K562 (cell line): Measurements from ENCODE around the gene CPTP. TPM values are rescaled to one million over a fixed set of nuclear protein-coding genes. Genes with fewer than 3 reads are reported as not detected.

ENCODE experiments used
- IRF2 ChIP-seq: sonication (generic); formaldehyde crosslinking; IDR thresholded peaks from 2 replicates; pipeline ENCODE4 v1.8.1; 2022; ENCODE audit warnings: mild to moderate bottlenecking, missing genetic modification reagents
- JUND ChIP-seq, 2 experiments: IDR thresholded peaks; 2 replicates in 1 of 2; 3 replicates in 1 of 2; pipeline ENCODE4 v1.6.1; 2011; ENCODE audit warnings: borderline replicate concordance in 2 of 2, low read depth in 2 of 2, low read length in 2 of 2, improper control_type of control experiment in 1 of 2, missing biosample characterization in 1 of 2, missing genetic modification characterization in 1 of 2, missing genetic modification reagents in 1 of 2
- KDM1A ChIP-seq, 2 experiments: fragments of 450-650 bp; IDR thresholded peaks; 2 replicates each; pipeline ENCODE4 v1.6.1; 2016; ENCODE audit warnings: mild to moderate bottlenecking in 2 of 2
- KLF6 ChIP-seq: fragments of 250-450 bp; sonication (Bioruptor Pico); IDR thresholded peaks from 2 replicates; pipeline ENCODE4 v1.4.0; 2020; ENCODE audit warnings: mild to moderate bottlenecking, moderate library complexity, borderline replicate concordance
- MTA3 ChIP-seq: fragments of 450-650 bp; formaldehyde crosslinking; IDR thresholded peaks from 2 replicates; pipeline ENCODE4 v1.6.1; 2017; ENCODE audit warnings: mild to moderate bottlenecking, borderline replicate concordance
- MTF1 ChIP-seq: fragments of 250-450 bp; sonication (Bioruptor Pico); IDR thresholded peaks from 2 replicates; pipeline ENCODE4 v1.9.0; 2021; ENCODE audit warnings: moderate library complexity, mild to moderate bottlenecking, inconsistent platforms, borderline replicate concordance
- POLR2A ChIP-seq: fragments of 450-650 bp; conservative IDR thresholded peaks from 2 replicates; pipeline ENCODE4 v1.6.1; 2016
- POLR2AphosphoS2 ChIP-seq: IDR thresholded peaks from 2 replicates; pipeline ENCODE4 v1.6.1; 2012; ENCODE audit warnings: low read length, improper control_type of control experiment
- POLR2AphosphoS5 ChIP-seq: IDR thresholded peaks from 2 replicates; pipeline ENCODE4 v1.6.1; 2011; ENCODE audit warnings: mild to moderate bottlenecking, low read depth, low read length, moderate library complexity; ENCODE audit not compliant: control insufficient read depth, insufficient read depth
- RBM22 ChIP-seq: fragments of 200-400 bp; formaldehyde crosslinking; IDR thresholded peaks from 2 replicates; pipeline ENCODE4 v1.6.1; 2018; ENCODE audit warnings: low read length, low read depth; ENCODE audit not compliant: poor library complexity, severe bottlenecking
- SPI1 ChIP-seq: IDR thresholded peaks from 2 replicates; pipeline ENCODE4 v1.6.1; 2011; ENCODE audit warnings: low read depth, low read length, control low read depth, borderline replicate concordance
- SRSF1 ChIP-seq: fragments of 200-400 bp; formaldehyde crosslinking; IDR thresholded peaks from 2 replicates; pipeline ENCODE4 v1.6.1; 2017; ENCODE audit warnings: mild to moderate bottlenecking, low read depth, low read length, moderate library complexity
- STAT5A ChIP-seq: IDR thresholded peaks from 2 replicates; pipeline ENCODE4 v1.6.1; 2012; ENCODE audit warnings: low read length, inconsistent platforms, borderline replicate concordance
- ZNF311 ChIP-seq: fragments of 250-450 bp; sonication (Bioruptor Pico); IDR thresholded peaks from 2 replicates; pipeline ENCODE4 v1.4.0; 2020; ENCODE audit warnings: mild to moderate bottlenecking, moderate library complexity
- polyA plus RNA-seq, 8 experiments: library from polyadenylated mRNA; depleted of rRNA in 4 of 8; stranded (reverse) in 5 of 8; unstranded in 3 of 8; fragments of >200 nt; fragmentation: Nextera tagmentation in 2 of 8; fragmentation: Illumina TruSeq in 1 of 8; extraction: Ambion mirVana in 2 of 8; extraction: Trizol in 1 of 8; gene quantifications; 2 replicates each; pipeline versions ENCODE4 v1.2.1 to v1.2.3, GENCODE V29; 2011 to 2014; ENCODE audit warnings: inconsistent platforms in 1 of 8, missing spikeins in 1 of 8
- total RNA-seq, 7 experiments: library from RNA; depleted of rRNA in 6 of 7; stranded (reverse); fragments of >200 nt in 6 of 7; fragmentation: Illumina TruSeq in 2 of 7; extraction: Trizol in 2 of 7; gene quantifications; 2 replicates each; pipeline versions ENCODE4 v1.2.1 to v1.2.3, GENCODE V29; 2011 to 2021; ENCODE audit warnings: low replicate concordance in 1 of 7
- TF ChIP-seq, protein P1 (sequence below): sonication (generic); formaldehyde crosslinking; IDR thresholded peaks from 2 replicates; pipeline ENCODE4 v1.9.0; 2022; ENCODE audit warnings: mild to moderate bottlenecking, missing genetic modification reagents
- TF ChIP-seq, protein P2 (sequence below), 2 experiments: fragments of 450-650 bp in 1 of 2; sonication (generic) in 1 of 2; formaldehyde crosslinking; conservative IDR thresholded peaks; 2 replicates each; pipeline versions ENCODE4 v1.4.0 to v1.8.1; 2020 to 2022; ENCODE audit warnings: mild to moderate bottlenecking in 1 of 2, missing genetic modification reagents in 1 of 2
- TF ChIP-seq, protein P3 (sequence below): fragments of 250-450 bp; sonication (Bioruptor Pico); IDR thresholded peaks from 2 replicates; pipeline ENCODE4 v1.5.0; 2021; ENCODE audit warnings: mild to moderate bottlenecking, borderline replicate concordance
- TF ChIP-seq, protein P4 (sequence below): sonication (generic); formaldehyde crosslinking; IDR thresholded peaks from 2 replicates; pipeline ENCODE4 v1.8.0; 2022; ENCODE audit warnings: mild to moderate bottlenecking, low read depth, missing genetic modification reagents

CPTP gene
- total and polyA plus RNA-seq, 9 of the 15 experiments (the other 6 are each of a cell fraction or from before 2014, with no cell fraction given): 0.11 to 25.8 (median 3.5) TPM

DNA sequence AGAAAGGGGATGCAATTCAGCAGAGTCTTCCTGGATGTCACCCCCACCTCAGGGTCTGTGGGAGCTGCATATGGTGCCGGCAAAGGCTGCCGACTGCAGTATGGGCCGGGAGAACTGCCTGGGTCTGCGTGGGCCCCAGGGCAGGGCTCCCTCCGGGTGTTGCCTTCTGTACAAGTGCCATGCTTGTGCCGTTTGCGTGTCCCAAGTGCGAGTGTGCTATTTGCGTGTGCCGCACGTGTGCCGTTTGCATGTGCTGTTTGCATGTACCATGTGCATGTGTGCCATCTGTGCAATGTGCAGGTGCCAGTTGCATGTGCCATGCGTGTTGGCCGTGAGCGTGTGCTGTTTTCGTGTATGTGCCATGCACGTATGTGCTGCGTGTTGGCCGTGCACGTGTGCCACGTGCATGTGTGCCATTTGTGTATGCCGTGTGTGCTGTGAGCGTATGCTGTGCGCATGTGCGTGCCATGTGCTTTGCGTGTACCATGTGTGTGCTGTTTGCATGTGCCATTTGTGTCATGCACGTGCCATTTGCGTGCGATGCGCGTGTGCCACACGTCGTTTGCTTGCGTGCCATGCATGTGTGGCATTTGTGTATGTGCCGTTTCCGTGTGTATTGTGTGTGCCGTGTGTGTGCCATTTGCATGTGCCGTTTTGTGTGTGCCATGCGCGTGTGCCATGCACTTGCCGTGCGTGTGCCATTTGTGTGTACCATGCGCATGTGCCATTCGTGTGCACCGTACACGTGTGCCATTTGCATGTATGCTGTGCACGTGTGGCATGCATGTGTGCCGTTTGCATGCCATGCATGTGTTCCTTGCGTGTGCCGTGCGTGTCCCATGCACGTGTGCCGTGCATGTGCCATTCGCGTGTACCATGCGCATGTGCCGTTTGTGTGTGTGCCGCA lies 5.0 kb downstream of the CPTP start (continued):
- TF ChIP-seq JUND (IDR thresholded peaks at IDR 0.05; ENCODE audit: borderline replicate concordance, low read depth, low read length): no peak
- TF ChIP-seq JUND (tag; IDR thresholded peaks at IDR 0.05; ENCODE audit: borderline replicate concordance, low read depth, low read length): no peak
- TF ChIP-seq KDM1A (IDR thresholded peaks at IDR 0.05): peak in 1 of 2 experiments; percentile 59; a peak in 1 of 4 replicates
- TF ChIP-seq, protein P1, sequence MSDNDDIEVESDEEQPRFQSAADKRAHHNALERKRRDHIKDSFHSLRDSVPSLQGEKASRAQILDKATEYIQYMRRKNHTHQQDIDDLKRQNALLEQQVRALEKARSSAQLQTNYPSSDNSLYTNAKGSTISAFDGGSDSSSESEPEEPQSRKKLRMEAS: peak; percentile 81
- no peak for TF ChIP-seq KLF6
- no peak for TF ChIP-seq ZNF311
- TF ChIP-seq POLR2AphosphoS2: peak; percentile 45; the same call in 1 of the 2 replicates
- TF ChIP-seq IRF2: 0 out of 2 replicates have a peak, but pooled peaks have one; percentile 17
- TF ChIP-seq MTF1 (CRISPR knock-in tag): no peak
- TF ChIP-seq, protein P2, sequence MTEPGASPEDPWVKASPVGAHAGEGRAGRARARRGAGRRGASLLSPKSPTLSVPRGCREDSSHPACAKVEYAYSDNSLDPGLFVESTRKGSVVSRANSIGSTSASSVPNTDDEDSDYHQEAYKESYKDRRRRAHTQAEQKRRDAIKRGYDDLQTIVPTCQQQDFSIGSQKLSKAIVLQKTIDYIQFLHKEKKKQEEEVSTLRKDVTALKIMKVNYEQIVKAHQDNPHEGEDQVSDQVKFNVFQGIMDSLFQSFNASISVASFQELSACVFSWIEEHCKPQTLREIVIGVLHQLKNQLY (CRISPR knock-in tag; conservative IDR thresholded peaks at IDR 0.05): 0 out of 4 replicates have a peak, but pooled peaks of 1 of the 2 experiments have one; percentile 42
- peak; percentile 89 for TF ChIP-seq RBM22
- TF ChIP-seq, protein P3, sequence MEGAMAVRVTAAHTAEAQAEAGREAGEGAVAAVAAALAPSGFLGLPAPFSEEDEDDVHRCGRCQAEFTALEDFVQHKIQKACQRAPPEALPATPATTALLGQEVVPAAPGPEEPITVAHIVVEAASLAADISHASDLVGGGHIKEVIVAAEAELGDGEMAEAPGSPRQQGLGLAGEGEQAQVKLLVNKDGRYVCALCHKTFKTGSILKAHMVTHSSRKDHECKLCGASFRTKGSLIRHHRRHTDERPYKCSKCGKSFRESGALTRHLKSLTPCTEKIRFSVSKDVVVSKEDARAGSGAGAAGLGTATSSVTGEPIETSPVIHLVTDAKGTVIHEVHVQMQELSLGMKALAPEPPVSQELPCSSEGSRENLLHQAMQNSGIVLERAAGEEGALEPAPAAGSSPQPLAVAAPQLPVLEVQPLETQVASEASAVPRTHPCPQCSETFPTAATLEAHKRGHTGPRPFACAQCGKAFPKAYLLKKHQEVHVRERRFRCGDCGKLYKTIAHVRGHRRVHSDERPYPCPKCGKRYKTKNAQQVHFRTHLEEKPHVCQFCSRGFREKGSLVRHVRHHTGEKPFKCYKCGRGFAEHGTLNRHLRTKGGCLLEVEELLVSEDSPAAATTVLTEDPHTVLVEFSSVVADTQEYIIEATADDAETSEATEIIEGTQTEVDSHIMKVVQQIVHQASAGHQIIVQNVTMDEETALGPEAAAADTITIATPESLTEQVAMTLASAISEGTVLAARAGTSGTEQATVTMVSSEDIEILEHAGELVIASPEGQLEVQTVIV (CRISPR knock-in tag): no peak
- TF ChIP-seq POLR2AphosphoS5: 0 out of 2 replicates have a peak, but pooled peaks have one; percentile 6
- peak; percentile 60; the same call in 1 of the 2 replicates for TF ChIP-seq POLR2A
- TF ChIP-seq, protein P4, sequence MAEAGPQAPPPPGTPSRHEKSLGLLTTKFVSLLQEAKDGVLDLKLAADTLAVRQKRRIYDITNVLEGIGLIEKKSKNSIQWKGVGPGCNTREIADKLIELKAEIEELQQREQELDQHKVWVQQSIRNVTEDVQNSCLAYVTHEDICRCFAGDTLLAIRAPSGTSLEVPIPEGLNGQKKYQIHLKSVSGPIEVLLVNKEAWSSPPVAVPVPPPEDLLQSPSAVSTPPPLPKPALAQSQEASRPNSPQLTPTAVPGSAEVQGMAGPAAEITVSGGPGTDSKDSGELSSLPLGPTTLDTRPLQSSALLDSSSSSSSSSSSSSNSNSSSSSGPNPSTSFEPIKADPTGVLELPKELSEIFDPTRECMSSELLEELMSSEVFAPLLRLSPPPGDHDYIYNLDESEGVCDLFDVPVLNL: 0 out of 2 replicates have a peak, but pooled peaks have one; percentile 9
- 0 out of 2 replicates have a peak, but pooled peaks have one; percentile 58 for TF ChIP-seq SRSF1
- peak; percentile 51; the same call in 1 of the 2 replicates for TF ChIP-seq STAT5A
- TF ChIP-seq MTA3: 0 out of 2 replicates have a peak, but pooled peaks have one; percentile 11
- TF ChIP-seq SPI1: no peak
